Fibroblast of skin of abdomen (primary cell): ENCODE measurements around the gene ERCC5.
A peak's percentile ranks its signal among the peaks of the same experiment; 100 is the strongest.

ENCODE experiments used
- DNase-seq: peaks from one replicate; pipeline ENCODE4 v3.0.0-alpha.2; 2013

The ERCC5 gene

GRCh38 chr13:102845289-102845629 lies 573 bp upstream of the ERCC5 start:
- no peak for DNase-seq

DNA sequence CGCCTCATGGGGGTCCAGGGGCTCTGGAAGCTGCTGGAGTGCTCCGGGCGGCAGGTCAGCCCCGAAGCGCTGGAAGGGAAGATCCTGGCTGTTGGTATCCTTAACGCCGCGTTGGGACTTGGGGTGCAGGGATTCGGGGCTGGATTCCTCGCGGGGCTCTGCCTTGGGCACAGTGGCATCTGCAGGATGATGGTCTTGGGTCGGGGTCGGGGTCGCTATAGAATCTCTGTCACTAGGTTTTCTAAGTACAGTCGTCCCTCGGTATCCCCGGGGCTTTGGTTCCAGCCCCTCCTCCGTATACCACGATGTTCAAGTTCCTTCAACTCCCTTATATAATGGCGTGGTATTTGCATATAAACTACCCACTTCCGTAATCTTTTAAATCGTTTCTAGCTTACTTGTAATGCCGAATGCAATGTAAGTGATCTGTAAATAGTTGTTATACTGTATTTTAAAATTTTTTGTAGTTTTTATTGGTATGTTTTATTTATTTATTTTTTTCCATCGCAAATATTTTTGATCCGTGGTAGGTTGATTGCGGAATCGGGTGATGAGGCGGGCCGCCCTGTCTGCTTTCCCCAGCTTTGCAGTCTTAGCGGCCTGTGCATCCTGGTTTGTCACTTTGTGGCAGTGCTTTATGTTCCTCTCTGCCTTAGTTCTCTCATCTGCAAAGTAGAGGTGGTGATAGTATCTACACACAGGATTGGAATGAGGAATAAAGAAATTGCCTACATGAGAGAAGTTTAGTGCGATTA lies 606 bp downstream of the ERCC5 start:
- peak; percentile 26 for DNase-seq

- peak; percentile 27 for DNase-seq
Measured at GRCh38 chr13:102847272-102848234, 1.7 kb downstream of the ERCC5 start.

GRCh38 chr13:102848956-102849355 lies 3.1 kb downstream of the ERCC5 start:
- no peak for DNase-seq

GRCh38 chr13:102852556-102852955 lies 6.7 kb downstream of the ERCC5 start:
- no peak for DNase-seq

GRCh38 chr13:102854675-102855074 lies 8.8 kb downstream of the ERCC5 start:
- DNase-seq, result no peak

GRCh38 chr13:102856557-102856956 lies 10.7 kb downstream of the ERCC5 start:
- no peak for DNase-seq

DNA sequence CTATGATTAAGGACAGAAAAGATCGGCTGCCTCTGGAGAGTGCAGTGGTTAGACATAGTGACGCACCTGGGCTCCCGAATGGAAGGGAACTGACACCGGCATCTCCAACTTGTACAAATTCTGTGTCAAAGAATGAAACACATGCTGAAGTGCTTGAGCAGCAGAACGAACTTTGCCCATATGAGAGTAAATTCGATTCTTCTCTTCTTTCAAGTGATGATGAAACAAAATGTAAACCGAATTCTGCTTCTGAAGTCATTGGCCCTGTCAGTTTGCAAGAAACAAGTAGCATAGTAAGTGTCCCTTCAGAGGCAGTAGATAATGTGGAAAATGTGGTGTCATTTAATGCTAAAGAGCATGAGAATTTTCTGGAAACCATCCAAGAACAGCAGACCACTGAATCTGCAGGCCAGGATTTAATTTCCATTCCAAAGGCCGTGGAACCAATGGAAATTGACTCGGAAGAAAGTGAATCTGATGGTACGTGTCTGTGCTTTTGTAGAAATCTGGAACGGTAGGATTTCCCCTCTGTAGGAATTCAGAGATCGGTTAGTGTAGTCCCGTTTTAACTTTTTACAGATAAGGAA lies 16.9 kb downstream of the ERCC5 start:
- DNase-seq, result peak; percentile 26

DNA sequence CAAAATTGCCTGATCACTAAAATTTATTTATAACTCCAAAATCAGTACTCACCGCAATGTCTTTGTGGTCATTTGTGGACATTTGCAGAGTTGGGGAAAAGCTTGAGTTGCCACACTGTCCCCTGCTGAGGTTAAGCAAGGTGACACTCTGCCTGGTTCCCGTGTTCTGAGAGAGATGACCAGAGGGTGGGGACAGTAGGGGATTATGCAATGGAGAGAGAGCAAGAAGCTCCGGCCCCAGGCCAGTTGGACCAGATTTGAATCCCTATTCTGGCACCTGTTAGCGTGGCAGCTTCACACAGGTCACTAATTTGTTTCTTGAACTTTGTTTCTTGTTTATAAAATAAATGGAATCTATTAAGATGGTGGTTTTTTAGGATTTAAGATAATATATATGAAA lies 17.8 kb downstream of the ERCC5 start:
- DNase-seq, result no peak

- peak; percentile 38 for DNase-seq
Measured at GRCh38 chr13:102868366-102868936, 22.6 kb downstream of the ERCC5 start.

DNA sequence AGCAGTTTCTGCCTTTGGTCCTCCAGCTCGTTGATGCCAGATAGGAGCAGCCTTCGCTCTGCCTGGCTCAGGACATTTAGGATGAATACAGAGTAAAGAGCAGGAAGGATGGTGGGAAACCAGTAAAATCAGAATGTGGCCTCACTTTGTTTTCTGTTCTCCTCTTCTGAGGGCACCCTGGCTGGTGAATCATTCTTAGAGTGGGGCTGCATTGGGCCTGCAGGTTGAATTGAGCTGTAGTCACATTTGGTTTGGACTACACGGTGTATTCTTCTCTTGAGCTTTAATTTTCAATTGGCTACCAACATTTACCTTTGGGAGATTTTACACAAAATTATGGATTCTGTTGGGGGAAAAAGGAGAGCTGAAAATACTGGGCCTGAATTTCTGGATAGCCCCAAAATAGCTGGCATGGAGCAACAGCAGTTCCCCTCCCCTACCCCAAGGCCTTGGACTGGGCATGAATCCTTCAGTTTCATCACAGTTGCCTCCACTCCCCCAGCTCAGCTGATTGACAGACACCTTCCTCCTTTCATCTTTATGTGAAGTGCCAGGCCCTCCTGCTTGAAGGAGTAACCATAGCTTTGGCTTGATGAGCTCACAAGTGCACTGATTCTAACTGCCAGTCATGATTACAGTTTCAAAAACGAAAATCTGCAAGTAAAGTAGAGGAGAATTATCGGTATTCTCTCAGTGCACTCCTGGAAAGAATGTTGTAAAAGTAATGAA lies 24.3 kb downstream of the ERCC5 start:
- DNase-seq, result no peak

DNA sequence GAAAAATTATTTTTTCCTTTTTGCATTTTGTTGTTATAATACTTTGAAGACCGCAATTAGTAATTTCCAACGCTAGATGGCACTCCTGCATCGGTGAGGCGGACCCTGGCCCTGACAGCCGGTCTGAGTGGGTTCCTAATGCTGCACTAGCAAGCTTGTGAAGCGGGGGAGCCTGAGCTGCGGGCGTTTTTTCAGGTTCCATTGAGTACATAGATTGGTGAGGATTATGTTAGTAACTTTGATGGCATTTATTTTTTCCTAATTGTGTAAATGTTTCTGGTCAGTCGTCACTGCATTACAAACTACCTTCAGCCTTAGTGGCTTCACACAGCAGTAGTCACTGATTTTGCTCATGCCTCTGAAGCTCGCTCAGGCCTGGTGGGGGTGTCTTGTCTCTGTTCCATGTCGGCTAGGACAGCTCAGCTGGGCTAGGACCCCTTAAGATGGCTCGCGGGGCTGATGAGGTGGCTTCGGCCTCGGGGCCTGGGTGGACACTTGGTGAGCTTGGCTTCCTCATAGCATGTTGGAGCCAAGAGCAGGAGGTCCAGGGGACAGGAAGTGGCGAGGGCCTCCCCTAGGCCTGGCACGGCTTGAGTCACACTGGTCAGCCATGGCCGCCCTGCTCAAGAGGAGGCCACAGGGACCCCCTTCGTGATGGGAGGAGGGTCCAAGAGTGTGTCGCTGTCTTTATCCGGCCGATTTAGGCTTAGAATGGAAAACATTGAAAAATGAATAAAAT lies 25.0 kb downstream of the ERCC5 start:
- DNase-seq, result peak; percentile 71

DNA sequence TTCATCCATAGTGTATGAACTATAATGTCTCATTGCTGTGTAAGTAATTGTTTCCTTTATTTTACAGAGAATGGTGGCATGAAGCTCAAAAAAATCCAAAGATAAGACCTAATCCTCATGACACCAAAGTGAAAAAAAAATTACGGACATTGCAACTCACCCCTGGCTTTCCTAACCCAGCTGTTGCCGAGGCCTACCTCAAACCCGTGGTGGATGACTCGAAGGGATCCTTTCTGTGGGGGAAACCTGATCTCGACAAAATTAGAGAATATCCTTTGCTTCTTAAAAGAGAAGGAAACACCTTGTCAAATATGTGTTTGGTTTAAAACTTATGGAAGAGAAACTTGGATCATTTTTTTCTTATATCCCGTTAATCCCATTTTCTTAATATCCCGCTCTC lies 26.3 kb downstream of the ERCC5 start:
- DNase-seq, result no peak

DNA sequence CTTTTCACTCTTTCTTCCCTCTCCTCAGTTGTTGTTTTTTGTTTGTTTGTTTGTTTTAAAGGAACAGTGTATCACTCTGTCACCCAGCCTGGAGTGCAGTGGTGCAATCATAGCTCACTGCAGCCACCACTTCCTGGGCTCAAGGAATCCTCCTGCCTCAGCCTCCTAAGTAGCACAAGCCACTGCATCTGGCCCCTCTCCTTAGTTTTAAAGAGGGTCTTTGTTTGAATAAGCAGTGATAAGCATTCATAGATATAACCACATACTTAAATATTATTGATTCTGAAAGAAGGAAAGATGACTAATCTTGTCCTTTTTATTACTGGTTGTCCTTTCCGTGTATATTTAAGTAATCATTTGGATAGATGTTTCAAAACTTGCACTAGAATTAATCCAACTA lies 26.7 kb downstream of the ERCC5 start:
- DNase-seq, result no peak

DNA sequence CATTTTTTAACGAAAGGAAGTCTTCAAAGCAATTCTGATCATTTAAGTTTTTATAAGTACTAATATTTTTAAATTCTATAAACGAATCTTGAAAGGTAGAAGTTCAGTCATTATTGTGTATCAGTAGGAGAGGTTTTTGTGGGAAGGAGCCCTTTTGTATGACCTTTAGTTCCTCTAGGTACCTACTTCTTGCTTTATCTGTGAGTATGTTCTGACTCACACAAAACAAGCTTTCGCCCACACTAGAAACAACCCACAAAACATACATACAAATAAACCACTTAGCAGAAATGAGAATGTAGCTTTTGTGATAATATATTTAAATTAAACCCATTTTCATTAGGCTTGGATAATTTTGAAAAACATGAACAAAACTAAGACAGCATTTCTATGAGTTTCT lies 27.8 kb downstream of the ERCC5 start:
- no peak for DNase-seq

DNA sequence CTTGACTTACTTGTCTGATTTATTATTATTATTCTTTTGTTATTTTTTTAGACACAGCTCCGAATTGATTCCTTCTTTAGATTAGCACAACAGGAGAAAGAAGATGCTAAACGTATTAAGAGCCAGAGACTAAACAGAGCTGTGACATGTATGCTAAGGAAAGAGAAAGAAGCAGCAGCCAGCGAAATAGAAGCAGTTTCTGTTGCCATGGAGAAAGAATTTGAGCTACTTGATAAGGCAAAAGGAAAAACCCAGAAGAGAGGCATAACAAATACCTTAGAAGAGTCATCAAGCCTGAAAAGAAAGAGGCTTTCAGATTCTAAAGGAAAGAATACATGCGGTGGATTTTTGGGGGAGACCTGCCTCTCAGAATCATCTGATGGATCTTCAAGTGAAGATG lies 29.4 kb downstream of the ERCC5 start:
- no peak for DNase-seq

GRCh38 chr13:102877303-102877702 lies 31.5 kb downstream of the ERCC5 start:
- peak; percentile 24 for DNase-seq

- DNase-seq, result peak; percentile 89
Measured at GRCh38 chr13:102878481-102878880, 32.6 kb downstream of the ERCC5 start.

DNA sequence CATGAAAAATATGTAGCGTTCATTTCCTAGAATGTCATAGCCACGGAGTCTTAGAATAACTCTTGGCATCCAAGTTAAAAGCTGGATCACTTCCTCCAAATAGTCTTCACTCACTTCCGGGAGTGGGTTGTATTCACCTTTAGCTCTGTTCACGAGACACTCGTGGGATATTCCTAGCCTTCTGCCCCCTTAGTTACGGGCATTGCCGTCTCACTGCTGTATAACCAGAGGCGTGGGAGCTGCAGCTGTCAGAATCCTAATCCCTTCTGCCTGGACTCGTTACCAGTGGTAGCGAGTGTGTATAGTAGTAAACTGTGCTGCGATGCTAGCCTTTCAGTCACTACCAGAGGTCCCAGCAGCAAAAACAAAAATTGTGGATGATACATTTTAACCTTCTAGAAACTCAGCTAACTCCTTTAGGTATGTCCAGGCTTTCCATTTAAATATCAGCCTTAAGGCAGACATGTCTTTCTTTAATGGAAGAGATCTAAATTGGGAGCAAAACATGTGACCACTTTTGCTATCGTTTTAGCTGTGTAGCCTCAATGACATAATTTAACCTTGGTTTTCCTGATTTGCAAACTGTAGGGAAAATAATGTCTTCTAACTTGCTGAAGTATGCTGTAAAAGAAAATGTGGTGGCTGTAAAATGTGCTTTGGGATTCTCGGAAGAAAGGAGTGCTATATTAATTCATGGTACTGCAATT lies 34.1 kb downstream of the ERCC5 start:
- DNase-seq, result no peak

GRCh38 chr13:102881819-102882686 lies 36.2 kb downstream of the ERCC5 start:
- DNase-seq, result no peak
